HG03442 (cell line): Measurements from ENCODE around the gene COL5A1.

Source experiments
- ATAC-seq: cut with Tn5 transposase; IDR thresholded peaks from one replicate; pipeline ENCODE4 v1.9.1; 2021; ENCODE audit warnings: mild to moderate bottlenecking, moderate library complexity; ENCODE audit not compliant: unreplicated experiment

Gene COL5A1

GRCh38 chr9:134625361-134626068 is 16.1 kb upstream of the COL5A1 start:
- no peak for ATAC-seq

- ATAC-seq: no peak
Measured at GRCh38 chr9:134626069-134626423, 15.6 kb upstream of the COL5A1 start.

- no peak for ATAC-seq
Measured at GRCh38 chr9:134626571-134627416, 14.8 kb upstream of the COL5A1 start.

- ATAC-seq: no peak
Measured at GRCh38 chr9:134627417-134628353, 13.9 kb upstream of the COL5A1 start.

GRCh38 chr9:134628354-134628736 is 13.3 kb upstream of the COL5A1 start:
- ATAC-seq: no peak

- ATAC-seq: no peak
Measured at GRCh38 chr9:134629061-134629585, 12.5 kb upstream of the COL5A1 start.

GRCh38 chr9:134629586-134630392 is 11.8 kb upstream of the COL5A1 start:
- no peak for ATAC-seq

- no peak for ATAC-seq
Measured at GRCh38 chr9:134630393-134630790, 11.2 kb upstream of the COL5A1 start.

- no peak for ATAC-seq
Measured at GRCh38 chr9:134630861-134631260, 10.7 kb upstream of the COL5A1 start.

- no peak for ATAC-seq
Measured at GRCh38 chr9:134631881-134632280, 9.7 kb upstream of the COL5A1 start.

- no peak for ATAC-seq
Measured at GRCh38 chr9:134632329-134632728, 9.3 kb upstream of the COL5A1 start.

GRCh38 chr9:134633362-134634142 is 8.1 kb upstream of the COL5A1 start:
- no peak for ATAC-seq

GRCh38 chr9:134634176-134634575 is 7.4 kb upstream of the COL5A1 start:
- ATAC-seq: no peak

GRCh38 chr9:134634667-134635230 is 6.9 kb upstream of the COL5A1 start:
- ATAC-seq: no peak

- no peak for ATAC-seq
Measured at GRCh38 chr9:134635351-134636148, 6.1 kb upstream of the COL5A1 start.

- ATAC-seq: no peak
Measured at GRCh38 chr9:134636149-134636507, 5.5 kb upstream of the COL5A1 start.

GRCh38 chr9:134637241-134637640 is 4.4 kb upstream of the COL5A1 start:
- ATAC-seq: no peak
